Kidney (tissue), 14 donors: ENCODE data around the gene NEK4. TPM values are rescaled to one million over a fixed set of nuclear protein-coding genes. Genes with fewer than 3 reads are reported as not detected.

Experiments used
- DNase-seq, 5 donors: peaks; one replicate each; pipeline ENCODE4 v3.0.0-alpha.2; 2013 to 2020
- FAIRE-seq: peaks from 2 replicates; lab custom pipeline; 2012; peaks lifted over from hg19 to GRCh38; lab: Jason Lieb, UNC
- H3K27ac ChIP-seq, 2 donors: one replicate each; pipeline ENCODE4 v1.7.0; 2013; ENCODE audit warnings: low read depth in 2 of 2, low read length in 2 of 2, inconsistent platforms in 1 of 2
- H3K27me3 ChIP-seq: one replicate; pipeline ENCODE4 v1.7.1; 2013; ENCODE audit warnings: low read length, inconsistent platforms; ENCODE audit not compliant: control insufficient read depth, insufficient read depth
- H3K36me3 ChIP-seq, 3 donors: one replicate each; pipeline versions ENCODE4 v1.7.0 to v1.7.1; 2013; ENCODE audit warnings: low read length in 3 of 3, control low read depth in 1 of 3, inconsistent platforms in 1 of 3; ENCODE audit not compliant: insufficient read depth in 3 of 3, control insufficient read depth in 2 of 3
- H3K4me1 ChIP-seq, 3 donors: one replicate each; pipeline versions ENCODE4 v1.7.0 to v1.7.1; 2013; ENCODE audit warnings: low read length in 3 of 3, inconsistent platforms in 1 of 3, low read depth in 1 of 3; ENCODE audit not compliant: control insufficient read depth in 2 of 3, insufficient read depth in 2 of 3
- H3K4me3 ChIP-seq, 3 donors: one replicate each; pipeline versions ENCODE4 v1.7.0 to v1.8.1; 2013; ENCODE audit warnings: low read length in 3 of 3, control low read depth in 1 of 3, inconsistent platforms in 1 of 3
- H3K9ac ChIP-seq, 3 donors: one replicate each; pipeline versions ENCODE4 v1.7.0 to v1.7.1; 2013; ENCODE audit warnings: low read length in 3 of 3, control low read depth in 1 of 3, inconsistent platforms in 1 of 3
- H3K9me3 ChIP-seq, 3 donors: one replicate each; pipeline versions ENCODE4 v1.7.0 to v1.7.1; 2013; ENCODE audit warnings: low read length in 3 of 3, control low read depth in 1 of 3, inconsistent platforms in 1 of 3; ENCODE audit not compliant: control insufficient read depth in 2 of 3, insufficient read depth in 1 of 3
- CTCF ChIP-seq: IDR thresholded peaks from 3 replicates; pipeline ENCODE4 v1.5.1; 2012; ENCODE audit warnings: mild to moderate bottlenecking, moderate library complexity, borderline replicate concordance; ENCODE audit not compliant: insufficient read depth; ENCODE audit errors: extremely low read depth
- intact Hi-C: fragments of 100-400 bp; cut with DNase I; formaldehyde crosslinking; loops from one replicate; pipeline ENCODE4 v1.11.1; 2022
- polyA plus RNA-seq: library from polyadenylated mRNA; stranded (reverse); fragments of 350-450 nt; fragmentation: Illumina TruSeq; extraction: RNeasy Lipid Tissue Mini Kit (QIAGEN cat#74804); gene quantifications from one replicate; pipeline ENCODE4 v1.2.3, GENCODE V29; 2014; ENCODE audit warnings: low read depth, low replicate concordance; ENCODE audit not compliant: insufficient read depth
- total RNA-seq: library from RNA; stranded (reverse); fragmentation: NEBNext Ultra II Directional; extraction: Animal tissue kit (Norgen Biotek cat#: 25700); gene quantifications from one replicate; pipeline ENCODE4 v1.2.1, GENCODE V29; 2021
- donor health status: control.
- donor health status: control.
- donor health status: control.
- donor health status: control.
- donor health status: control.
- donor health status: DM: yes; HTN: yes; CAD: no.
- donor health status: Normal renal cell carcinoma (clear cell type).

Gene NEK4
- total and polyA plus RNA-seq, 2 donors from 2014 or later, result 5.5 to 27.9 TPM

GRCh38 chr3:52787246-52787645, 16.5 kb upstream of the NEK4 start:
- no peak overlapping the region for H3K9ac ChIP-seq
- TF ChIP-seq CTCF, result no peak
- no peak overlapping the region for H3K27ac ChIP-seq
- H3K9me3 ChIP-seq, result no peaks in the 10 kb centered on the region
- H3K27me3 ChIP-seq, result no peaks in the 10 kb centered on the region
- H3K36me3 ChIP-seq, result no peaks in the 10 kb centered on the region
- DNase-seq (peak in 1 of 5 donors; percentile 43), FAIRE-seq (no peak)
- H3K4me1 ChIP-seq, result no peaks in the 10 kb centered on the region
- intact Hi-C loops, result no loop called here
- no peak overlapping the region for H3K4me3 ChIP-seq

- no peaks in the 10 kb centered on the region for H3K36me3 ChIP-seq
- TF ChIP-seq CTCF, result no peak
- H3K27ac ChIP-seq, result no peak overlapping the region
- no peaks in the 10 kb centered on the region for H3K4me1 ChIP-seq
- no peak for FAIRE-seq
- peak in 1 of 5 donors; percentile 49 for DNase-seq
- H3K9me3 ChIP-seq, result no peaks in the 10 kb centered on the region
- H3K9ac ChIP-seq, result no peak overlapping the region
- no peak overlapping the region for H3K4me3 ChIP-seq
- no peaks in the 10 kb centered on the region for H3K27me3 ChIP-seq
- intact Hi-C loops, result no loop called here
Measured at GRCh38 chr3:52786330-52787215, 15.8 kb upstream of the NEK4 start.

- no peak for TF ChIP-seq CTCF
Measured at GRCh38 chr3:52784931-52785590, 14.3 kb upstream of the NEK4 start.

More at GRCh38 chr3:52784931-52785590, 14.3 kb upstream of the NEK4 start:
- Histone ChIP-seq H3K27me3 (no peaks in the 10 kb centered on the region), H3K27ac (no peak overlapping the region), H3K4me3 (no peak overlapping the region), H3K9me3 (no peaks in the 10 kb centered on the region), H3K36me3 (no peaks in the 10 kb centered on the region), H3K4me1 (no peaks in the 10 kb centered on the region), H3K9ac (no peak overlapping the region)
- FAIRE-seq, result no peak
- intact Hi-C loops, result no loop called here
- peak in 1 of 5 donors; percentile 51 for DNase-seq
